ENCODE data around the gene GRIK4.

GRIK4 gene

GRCh38 chr11:120612513-120613263 is 101.1 kb downstream of the GRIK4 start:
- Histone ChIP-seq H4K20me1 (ENCODE audit: insufficient read depth, low read length) (no peaks in the 10 kb centered on the region), H3K9me2 (ENCODE audit: low read depth, low read length) (no peaks in the 10 kb centered on the region), H3K27ac (ENCODE audit: low read depth, low read length, poor library complexity, severe bottlenecking) (no peak overlapping the region), H3K9me3 (ENCODE audit: low read length) (no peaks in the 10 kb centered on the region), H3K36me3 (ENCODE audit: insufficient read depth, low read length) (no peaks in the 10 kb centered on the region), H3K4me1 (ENCODE audit: insufficient read depth, low read length, severe bottlenecking) (no peaks in the 10 kb centered on the region), H3K4me2 (ENCODE audit: low read length) (no peak overlapping the region), H3K79me2 (ENCODE audit: insufficient read depth, low read length) (no peaks in the 10 kb centered on the region), H3K4me3 (ENCODE audit: low read depth, low read length, poor library complexity, severe bottlenecking) (no peak overlapping the region), H3F3A (ENCODE audit: insufficient read depth, low read length) (no peaks in the 10 kb centered on the region), H2AFZ (ENCODE audit: low read length) (no peak overlapping the region), H3K27me3 (ENCODE audit: insufficient read depth, low read length) (no peaks in the 10 kb centered on the region), H3K9ac (ENCODE audit: low read length) (no peak overlapping the region)
- TF ChIP-seq CTCF (IDR thresholded peaks at IDR 0.05; ENCODE audit: low read length) (no peak), EZH2 (IDR thresholded peaks at IDR 0.05; ENCODE audit: borderline replicate concordance, low read length) (no peak)

- no peaks in the 10 kb centered on the region for H3K36me3 ChIP-seq (ENCODE audit: insufficient read depth, low read length)
- H3K4me2 ChIP-seq (ENCODE audit: low read length): no peak overlapping the region
- TF ChIP-seq CTCF (IDR thresholded peaks at IDR 0.05; ENCODE audit: low read length) (no peak), EZH2 (IDR thresholded peaks at IDR 0.05; ENCODE audit: borderline replicate concordance, low read length) (no peak)
- H3K27ac ChIP-seq (ENCODE audit: low read depth, low read length, poor library complexity, severe bottlenecking): no peak overlapping the region
- H3K4me1 ChIP-seq (ENCODE audit: insufficient read depth, low read length, severe bottlenecking): no peaks in the 10 kb centered on the region
- no peaks in the 10 kb centered on the region for H3K79me2 ChIP-seq (ENCODE audit: insufficient read depth, low read length)
- no peaks in the 10 kb centered on the region for H3K9me2 ChIP-seq (ENCODE audit: low read depth, low read length)
- no peak overlapping the region for H3K9ac ChIP-seq (ENCODE audit: low read length)
- no peaks in the 10 kb centered on the region for H3K27me3 ChIP-seq (ENCODE audit: insufficient read depth, low read length)
- no peak overlapping the region for H2AFZ ChIP-seq (ENCODE audit: low read length)
- H3K9me3 ChIP-seq (ENCODE audit: low read length): no peaks in the 10 kb centered on the region
- H3F3A ChIP-seq (ENCODE audit: insufficient read depth, low read length): no peaks in the 10 kb centered on the region
- no peak overlapping the region for H3K4me3 ChIP-seq (ENCODE audit: low read depth, low read length, poor library complexity, severe bottlenecking)
- no peaks in the 10 kb centered on the region for H4K20me1 ChIP-seq (ENCODE audit: insufficient read depth, low read length)
Measured at GRCh38 chr11:120613264-120614226, 102.0 kb downstream of the GRIK4 start.

- no peaks in the 10 kb centered on the region for H3K9me2 ChIP-seq (ENCODE audit: low read depth, low read length)
- TF ChIP-seq CTCF (IDR thresholded peaks at IDR 0.05; ENCODE audit: low read length): no peak
- TF ChIP-seq EZH2 (IDR thresholded peaks at IDR 0.05; ENCODE audit: borderline replicate concordance, low read length): no peak
- no peaks in the 10 kb centered on the region for H3K4me1 ChIP-seq (ENCODE audit: insufficient read depth, low read length, severe bottlenecking)
- no peaks in the 10 kb centered on the region for H3K27me3 ChIP-seq (ENCODE audit: insufficient read depth, low read length)
- no peak overlapping the region for H3K27ac ChIP-seq (ENCODE audit: low read depth, low read length, poor library complexity, severe bottlenecking)
- no peaks in the 10 kb centered on the region for H4K20me1 ChIP-seq (ENCODE audit: insufficient read depth, low read length)
- no peaks in the 10 kb centered on the region for H3K36me3 ChIP-seq (ENCODE audit: insufficient read depth, low read length)
- no peak overlapping the region for H3K4me3 ChIP-seq (ENCODE audit: low read depth, low read length, poor library complexity, severe bottlenecking)
- no peaks in the 10 kb centered on the region for H3K79me2 ChIP-seq (ENCODE audit: insufficient read depth, low read length)
- H3K9me3 ChIP-seq (ENCODE audit: low read length): no peaks in the 10 kb centered on the region
- no peaks in the 10 kb centered on the region for H3F3A ChIP-seq (ENCODE audit: insufficient read depth, low read length)
- H2AFZ ChIP-seq (ENCODE audit: low read length): no peak overlapping the region
- no peak overlapping the region for H3K4me2 ChIP-seq (ENCODE audit: low read length)
- no peak overlapping the region for H3K9ac ChIP-seq (ENCODE audit: low read length)
Measured at GRCh38 chr11:120615391-120615790, 103.8 kb downstream of the GRIK4 start.

Data from OCI-LY1 (cell line).